HG02642 (cell line): Measurements from ENCODE around the gene DLX4.

Source experiments
- ATAC-seq: cut with Tn5 transposase; IDR thresholded peaks from one replicate; pipeline ENCODE4 v1.9.1; 2021; ENCODE audit warnings: mild to moderate bottlenecking; ENCODE audit not compliant: unreplicated experiment, poor library complexity

Gene DLX4

DNA sequence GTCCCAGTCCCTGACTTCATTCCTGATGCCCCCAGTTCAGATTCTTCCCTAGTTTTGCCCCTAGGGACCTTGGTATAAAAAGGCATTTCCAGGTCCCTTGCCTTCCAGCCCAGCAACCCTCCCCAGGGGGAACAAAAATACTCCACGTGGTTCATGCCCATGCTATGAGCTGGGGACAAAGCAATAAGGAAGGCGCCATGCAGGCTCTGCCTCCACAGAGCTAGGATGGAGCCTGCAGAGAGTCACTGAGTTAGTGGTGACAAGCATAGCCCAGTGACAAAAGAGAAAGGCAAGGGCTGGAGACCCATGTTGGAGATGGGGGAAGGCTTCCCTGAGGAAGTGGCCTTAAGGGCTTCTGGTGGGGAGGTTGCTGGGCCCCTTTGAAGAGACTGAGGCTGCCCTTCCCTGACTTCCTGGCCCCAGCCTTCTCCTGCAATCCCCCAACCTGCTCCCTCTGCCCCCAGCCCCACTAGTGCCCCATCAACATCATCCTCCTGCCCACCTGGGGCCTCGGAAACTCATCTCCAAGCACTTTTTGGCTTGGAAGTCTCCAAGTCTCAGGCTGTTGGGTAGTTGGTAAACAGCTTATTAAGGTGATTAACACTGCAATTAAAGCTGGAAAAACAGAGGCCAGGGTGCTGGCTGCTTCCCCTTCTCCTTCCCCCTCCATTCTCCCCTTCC, 16.5 kb downstream of the DLX4 start:
- ATAC-seq: no peak

DNA sequence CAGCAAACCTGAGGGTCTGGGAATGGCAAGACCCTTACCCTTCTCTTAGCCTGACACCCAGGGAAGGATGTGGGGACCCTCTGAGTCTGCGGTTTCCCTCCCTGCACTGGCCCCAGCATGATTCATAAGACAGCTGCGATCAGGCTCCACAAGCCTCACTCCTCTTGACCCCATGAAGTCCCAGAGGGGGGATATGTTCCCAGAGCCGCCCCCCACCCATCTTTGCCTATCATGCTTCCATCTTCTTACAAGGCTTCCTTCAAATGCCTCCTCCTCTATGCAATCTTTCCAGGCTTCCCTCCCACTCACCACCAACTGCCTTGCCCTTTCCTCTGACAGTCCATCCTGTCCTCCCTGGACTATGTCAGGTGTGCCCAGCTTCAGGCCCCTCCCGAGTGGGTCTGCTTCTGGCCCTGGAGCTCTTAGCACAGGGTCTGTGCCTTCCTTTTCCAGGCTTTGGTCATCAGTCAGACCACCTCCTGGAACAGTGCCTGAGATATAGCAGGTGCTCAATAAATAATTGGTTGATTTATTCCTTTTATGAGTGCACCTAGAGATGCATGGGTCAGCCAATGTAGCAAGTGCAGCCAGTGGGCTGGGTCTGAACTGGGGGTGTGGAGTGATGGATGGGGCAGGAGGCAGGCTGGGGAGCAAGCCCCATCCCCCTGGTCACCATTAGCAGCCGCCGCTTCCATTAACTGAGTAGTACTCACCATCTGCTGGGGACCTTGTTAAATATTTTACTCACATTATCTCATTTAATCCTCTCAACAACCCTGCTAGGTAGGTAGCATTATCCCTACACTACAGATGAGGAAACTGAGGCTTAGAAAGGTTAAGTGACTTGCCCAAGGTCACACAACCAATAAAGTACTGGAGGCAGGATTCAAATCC, 17.7 kb downstream of the DLX4 start:
- no peak for ATAC-seq

DNA sequence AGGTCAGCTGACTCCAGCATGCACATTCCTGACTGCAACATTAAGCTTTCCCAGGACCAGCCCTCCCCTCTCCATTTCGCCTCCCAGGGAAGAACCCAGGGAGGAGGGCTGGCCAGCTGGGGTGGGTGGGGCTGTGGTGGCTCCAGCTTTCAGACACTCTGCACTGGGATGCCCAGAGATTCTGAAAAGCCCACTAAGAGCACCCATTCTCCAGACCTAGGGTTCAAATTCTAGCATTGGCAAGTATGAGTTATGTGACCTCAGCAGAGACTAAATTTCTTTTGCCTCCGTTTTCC, 18.2 kb downstream of the DLX4 start:
- ATAC-seq: no peak

DNA sequence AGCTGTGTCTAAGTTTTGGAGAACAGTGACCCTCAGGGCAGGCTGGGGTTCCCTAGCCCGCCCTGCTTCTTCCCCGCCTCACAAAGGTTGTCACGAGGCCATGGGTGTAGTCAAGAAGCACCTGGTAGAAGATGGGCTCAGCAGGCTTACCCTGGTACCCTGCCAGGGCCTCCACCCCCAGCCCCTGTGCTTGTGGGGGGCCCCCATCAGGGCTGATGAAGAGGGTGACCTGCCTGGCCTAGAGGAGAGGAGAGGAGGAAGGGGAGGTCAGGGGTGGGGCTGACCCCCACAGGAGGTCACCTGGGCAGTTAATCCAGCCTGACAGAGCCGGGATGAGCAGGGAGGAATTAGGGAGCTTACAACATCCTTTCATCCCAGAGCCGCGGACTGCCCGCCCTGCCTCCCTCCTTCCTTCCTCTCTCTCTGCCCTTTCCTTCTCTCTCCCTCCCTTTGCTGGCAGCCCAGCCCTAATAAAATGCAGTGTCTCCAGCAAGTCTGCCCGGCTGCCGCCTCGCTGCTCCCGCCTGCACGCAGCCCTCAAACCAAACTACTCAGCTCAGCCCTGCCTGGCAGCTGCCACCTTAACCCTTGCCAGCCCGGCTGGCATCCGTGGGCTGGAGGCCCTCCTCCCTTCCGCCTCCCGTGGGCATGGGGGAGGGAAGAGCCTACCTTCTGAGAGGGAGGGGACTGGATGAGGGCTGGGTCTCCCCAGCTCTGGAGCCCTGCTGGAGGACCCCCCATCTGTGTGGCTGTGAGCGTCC, 18.9 kb downstream of the DLX4 start:
- no peak for ATAC-seq

DNA sequence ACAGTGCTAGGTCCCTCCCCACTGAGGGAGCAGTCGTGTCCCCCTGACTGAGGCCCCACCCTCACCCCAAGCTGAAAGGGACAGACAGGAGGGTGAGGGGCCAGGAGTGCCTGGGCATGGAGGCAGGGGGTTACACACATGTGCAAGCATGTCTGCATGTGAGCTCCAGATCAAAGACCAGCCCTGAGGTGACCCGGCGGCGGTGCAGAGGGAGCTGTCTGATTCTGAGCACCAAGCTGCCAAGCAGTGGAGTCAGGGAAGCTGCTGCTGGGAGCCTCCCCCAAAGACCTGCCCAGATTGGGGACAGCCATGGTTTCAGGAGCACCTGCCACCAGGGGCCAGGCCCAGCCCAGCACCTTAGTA, 20.5 kb downstream of the DLX4 start:
- ATAC-seq: no peak

DNA sequence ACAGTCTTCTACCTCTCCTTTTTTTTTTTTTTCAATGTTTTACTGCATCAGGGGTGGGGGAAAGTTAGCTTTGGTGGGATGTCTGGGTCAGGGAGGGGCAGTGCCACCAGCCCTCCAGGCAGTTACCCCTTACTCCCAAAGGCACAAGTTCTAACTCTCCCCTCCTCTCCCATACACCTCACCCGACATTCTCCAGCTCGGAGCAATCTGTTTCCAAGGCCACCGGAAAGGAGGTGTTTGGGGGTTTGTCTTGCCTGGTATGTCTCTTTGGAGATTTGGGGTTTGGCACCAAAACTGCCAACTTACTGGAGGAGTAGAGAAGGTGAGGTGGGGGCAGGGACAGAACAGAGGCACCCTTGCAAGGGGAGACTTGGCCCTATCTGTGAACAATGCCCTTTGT, 21.3 kb downstream of the DLX4 start:
- no peak for ATAC-seq

DNA sequence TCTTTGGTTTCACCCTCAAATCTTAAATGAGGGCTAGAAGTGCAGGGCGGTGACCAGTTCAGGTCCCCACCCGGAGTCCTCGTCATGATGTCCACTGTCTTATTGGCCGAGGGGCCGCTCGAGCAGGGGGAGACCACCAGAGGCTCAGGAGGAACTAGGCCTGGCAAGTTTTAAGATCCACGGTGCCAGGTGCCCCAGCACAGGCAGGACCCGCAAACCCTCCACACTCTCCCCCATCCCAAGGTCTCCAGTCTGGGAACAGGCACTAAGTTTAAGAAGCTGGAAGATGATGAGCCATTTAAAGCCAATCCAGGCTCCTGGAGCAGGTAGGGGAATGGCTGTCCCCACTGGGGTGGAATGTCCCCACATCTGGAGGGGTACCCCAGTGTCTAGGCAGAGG, 21.9 kb downstream of the DLX4 start:
- no peak for ATAC-seq

DNA sequence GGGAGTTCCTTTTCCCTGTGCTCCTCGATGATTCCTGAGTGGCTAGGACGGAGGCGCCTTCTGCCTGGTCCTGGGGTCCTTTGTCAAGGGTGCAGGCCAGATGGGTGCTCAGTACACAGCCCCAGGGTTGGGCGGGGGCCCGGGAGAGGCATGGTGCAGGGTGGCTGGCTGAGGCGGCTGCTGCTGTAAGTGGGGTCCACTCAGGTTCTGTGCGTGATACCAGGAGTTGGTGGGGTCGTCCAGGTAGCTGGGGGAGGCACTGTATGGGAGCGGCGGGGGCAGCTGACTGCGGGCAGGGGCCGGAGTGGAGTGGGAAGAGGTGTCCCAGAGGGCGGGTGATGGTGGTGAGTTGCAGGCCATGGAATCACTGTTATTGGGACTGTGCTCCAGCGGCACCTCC, 22.4 kb downstream of the DLX4 start:
- no peak for ATAC-seq

DNA sequence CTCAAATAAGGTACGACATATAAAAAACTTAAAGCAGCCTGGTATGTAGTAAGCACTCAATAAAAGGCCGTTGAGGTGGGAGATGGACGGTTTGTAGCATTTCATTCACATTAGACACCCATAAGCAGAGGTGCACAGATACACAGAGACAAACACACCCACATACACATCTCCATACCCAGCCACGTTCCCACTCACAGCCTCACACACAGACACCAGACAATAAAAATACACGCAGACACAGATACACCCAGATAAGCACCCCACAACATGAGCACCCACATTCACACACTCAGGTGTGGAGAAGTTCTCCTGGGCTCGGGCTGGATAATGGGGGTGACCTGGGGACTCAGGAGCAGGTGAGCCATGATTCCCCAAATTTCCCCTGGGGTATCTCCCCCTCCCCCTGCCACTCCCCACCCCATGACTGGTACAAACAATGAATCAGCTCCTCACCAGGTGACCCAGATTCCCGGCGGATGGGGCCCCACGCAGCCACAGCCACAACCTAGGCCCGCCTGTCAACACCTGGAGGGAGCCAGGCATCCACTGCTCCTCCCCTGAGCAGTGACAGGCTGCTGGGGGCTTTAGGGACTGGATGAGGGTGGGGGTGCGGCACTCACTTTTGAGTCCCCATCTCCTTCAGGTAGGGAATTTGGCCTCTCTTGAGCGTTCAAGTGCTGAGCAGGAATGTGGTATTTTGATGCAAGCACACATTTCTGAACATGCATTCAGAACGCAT, 23.4 kb downstream of the DLX4 start:
- ATAC-seq: no peak

DNA sequence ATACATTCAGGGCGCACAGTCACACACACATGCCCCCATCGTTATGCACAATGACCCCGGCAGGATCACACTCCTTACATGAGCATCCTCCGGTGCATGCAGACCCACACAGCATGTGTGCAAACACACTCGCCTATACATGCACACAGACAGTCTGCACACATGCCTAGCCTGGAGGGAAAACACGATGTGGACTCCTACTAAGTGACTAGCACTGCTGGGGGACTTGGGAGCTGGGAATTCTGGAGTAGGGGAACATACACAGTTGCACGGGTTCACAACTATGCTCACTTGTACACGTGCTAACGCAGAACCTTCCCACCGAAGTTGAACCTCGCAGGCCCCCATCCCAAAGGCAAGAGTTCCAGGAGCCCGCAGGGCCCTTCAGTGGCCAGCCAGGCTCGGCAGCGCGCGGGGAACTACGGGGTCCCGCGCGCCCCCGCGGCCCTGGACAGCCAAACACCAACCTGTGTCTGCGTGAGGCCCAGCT, 24.0 kb downstream of the DLX4 start:
- no peak for ATAC-seq

DNA sequence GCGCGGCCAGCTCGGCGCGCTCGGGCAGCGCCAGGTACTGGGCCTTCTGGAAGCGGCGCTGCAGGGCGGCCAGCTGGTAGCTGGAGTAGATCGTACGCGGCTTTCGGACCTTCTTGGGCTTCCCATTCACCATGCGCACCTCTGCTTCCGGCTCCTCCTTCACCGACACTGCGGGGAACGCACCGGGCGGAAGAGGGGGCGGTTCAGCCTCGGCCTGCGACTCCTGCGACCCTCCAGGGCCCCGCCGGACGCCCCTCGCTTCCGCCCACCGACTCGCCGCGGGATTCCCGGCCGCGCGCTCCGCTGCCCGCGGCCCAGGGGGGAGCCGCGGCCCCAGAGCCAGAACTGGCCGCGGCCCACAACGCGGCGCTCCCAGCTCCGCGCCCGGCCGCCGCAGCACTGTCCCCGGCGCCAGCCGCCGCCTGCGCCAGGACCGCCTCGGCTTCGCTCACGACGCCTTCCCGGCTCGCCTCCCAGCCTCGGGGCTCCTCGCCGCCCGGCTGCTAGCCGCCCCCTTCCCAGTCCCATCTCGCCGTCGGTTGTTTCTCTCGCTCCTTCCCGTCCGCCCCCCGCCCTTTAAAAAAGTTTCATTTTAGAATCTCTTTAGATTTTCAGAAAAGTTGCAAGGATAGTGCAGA, 24.6 kb downstream of the DLX4 start:
- ATAC-seq: no peak

DNA sequence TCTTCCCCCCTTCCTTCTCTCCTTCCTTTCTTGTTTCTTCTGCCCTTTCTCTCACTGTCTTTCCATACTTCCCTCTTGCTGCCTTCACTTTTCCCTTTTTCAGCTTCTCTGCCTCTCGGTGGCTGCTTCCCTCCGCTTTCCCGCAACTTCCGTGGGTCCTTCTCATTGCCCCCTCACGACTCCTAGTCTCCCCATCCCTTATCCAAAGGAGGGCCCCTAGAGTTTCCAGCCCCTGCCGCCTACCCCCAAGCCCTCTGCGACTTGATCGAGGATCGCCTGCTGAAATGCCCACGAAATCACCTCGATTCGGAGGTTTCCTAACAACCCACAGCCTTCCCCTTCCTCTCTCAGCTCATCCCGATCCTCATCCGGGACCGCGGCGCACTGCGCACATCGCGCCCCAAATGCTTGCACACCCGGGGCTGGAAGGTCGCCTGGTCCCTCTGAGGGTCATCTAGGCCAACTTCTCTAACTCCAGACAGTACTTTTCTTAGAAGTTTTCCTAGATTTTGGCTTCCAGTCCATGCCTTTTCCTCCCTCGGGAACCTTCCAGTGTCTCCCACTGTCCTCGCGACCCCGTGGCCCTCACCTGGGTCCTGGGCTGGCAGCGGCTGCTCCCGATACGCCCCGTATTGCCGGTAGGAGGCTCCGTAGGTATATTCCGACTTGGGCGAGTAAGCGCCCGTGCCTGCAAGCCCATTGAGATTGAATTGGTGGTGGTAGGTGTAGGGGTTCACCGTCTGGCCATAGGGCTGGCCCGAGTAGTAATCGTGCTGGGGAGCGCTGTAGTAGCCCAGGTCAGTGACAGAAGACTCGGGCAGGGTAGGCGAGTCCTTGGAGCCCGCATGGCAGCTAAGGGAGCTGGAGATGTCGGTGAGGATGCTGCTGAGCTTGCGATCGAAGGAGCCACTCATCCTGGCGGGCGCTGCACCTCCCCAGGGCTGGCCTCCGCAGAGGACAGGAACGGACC, 25.4 kb downstream of the DLX4 start:
- no peak for ATAC-seq

DNA sequence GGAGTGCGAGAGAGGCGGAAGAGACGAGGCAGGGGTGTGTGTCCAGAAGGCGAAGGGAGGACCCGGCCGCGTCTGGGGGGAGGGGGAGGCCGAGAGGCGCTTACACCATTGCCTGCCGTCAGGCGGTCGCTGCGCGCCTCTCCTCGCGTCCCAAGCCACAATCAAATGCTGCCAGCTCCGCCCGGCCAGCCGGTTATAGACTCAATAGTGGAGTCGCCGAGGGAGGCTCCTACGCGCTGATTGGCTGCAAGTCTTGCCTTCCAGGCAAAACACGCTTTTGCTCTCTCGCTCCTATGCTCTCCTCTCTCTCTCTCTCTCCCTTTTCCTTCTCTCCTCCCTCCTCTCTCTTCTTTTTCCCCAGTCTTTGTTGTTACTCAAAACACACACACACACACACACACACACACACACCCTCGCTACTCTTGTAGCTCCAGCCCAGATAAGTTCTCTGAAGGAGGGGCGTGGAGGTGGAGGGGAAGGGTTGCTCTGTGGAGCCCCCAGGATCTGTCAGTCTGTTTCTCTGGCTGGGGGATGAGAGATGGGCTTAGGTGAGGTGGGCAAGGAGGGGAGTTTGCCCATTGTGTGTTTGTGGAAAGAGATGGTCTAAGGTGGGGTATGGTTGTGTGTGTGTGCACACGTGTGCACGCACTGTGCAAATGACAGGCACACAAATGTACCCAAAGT, 26.2 kb downstream of the DLX4 start, which contains the start of gene DLX3:
Gene DLX3, minus strand, starts transcription at position 170 of the 684 bp plus-strand sequence. CDS start 226 bp downstream, outside the sequence.
- no peak for ATAC-seq

DNA sequence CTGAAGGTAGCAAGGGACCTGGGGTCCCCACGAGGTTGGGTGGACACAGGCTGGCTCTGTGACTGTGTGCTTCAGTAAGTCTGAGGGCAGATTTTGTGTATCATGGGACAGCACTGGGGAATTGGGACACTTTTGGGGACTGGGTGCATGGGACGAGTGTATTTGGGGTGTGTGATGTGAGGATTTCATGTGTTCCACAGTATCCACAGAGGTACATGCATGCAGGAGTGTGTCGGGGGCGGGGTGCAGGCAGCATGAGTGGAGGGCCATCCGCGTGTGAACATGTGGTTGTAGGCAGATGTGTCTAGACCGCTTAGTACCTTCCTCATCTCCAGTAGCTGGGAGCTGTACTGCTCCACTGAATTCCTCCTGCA, 27.1 kb downstream of the DLX4 start:
- ATAC-seq: no peak

DNA sequence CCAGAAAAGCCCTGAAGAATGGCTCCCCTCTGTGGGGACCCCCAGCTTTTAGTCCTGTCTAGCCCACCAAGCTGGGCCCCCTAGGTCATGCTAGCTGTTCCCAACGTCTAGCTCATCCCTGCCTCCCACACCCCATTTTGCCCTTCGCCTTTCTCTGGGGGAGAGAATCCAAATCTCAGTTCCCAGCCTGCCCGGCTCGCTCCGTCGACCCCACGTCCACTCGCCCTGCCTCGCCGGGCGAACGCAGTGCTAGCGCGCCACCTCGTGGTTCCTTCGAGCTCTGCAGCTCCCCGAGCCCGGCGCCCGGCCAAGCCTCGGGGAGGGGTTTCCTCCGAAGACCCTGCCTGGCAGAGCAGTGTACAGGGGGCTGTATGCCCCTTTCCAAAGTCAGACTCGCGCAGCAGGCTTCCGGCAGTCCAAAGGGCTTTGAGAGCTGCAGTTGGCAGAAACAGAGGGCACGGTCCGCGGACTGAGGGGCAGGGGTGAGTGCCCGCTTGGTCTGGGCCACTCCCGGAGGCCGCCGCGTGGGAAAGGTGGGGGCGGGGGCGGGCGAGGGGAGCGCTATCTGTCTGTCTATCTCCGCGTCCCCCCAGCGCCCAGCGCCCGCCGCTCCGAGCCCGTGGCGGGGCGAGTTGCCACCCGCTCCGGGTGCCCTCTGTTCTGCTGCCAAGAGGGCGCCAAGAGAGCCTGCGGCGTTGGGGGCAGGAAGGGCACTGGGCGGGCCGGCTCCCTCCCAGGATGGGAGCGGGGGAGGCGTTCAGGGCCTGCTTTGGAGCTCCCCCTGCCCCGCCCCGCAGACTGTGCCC, 27.7 kb downstream of the DLX4 start:
- ATAC-seq: no peak

DNA sequence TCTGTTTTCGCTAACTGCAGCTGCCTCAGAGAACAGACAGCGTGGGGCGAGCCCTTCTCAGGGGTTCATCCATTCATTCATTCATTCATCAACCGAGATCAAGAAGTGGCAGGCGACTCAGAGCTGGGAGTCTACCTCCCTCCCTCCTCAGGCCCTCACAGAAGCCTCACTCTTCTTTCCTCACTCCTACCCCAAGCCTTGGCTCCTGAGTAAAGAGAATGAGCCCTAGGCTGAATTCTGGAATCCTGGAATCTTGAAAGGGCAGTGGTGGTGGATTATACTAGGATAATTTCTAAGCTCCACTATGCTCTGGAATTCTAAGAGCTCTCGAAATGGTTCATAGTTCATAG, 28.3 kb downstream of the DLX4 start:
- no peak for ATAC-seq
